Measurements from ENCODE around the gene ADAMTSL2. TPM values are rescaled to one million over a fixed set of nuclear protein-coding genes. Genes with fewer than 3 reads are reported as not detected.

The ADAMTSL2 gene
- total RNA-seq, 3 donors from 2014 or later, result 1.3 to 2.7 (median 1.5) TPM

DNA sequence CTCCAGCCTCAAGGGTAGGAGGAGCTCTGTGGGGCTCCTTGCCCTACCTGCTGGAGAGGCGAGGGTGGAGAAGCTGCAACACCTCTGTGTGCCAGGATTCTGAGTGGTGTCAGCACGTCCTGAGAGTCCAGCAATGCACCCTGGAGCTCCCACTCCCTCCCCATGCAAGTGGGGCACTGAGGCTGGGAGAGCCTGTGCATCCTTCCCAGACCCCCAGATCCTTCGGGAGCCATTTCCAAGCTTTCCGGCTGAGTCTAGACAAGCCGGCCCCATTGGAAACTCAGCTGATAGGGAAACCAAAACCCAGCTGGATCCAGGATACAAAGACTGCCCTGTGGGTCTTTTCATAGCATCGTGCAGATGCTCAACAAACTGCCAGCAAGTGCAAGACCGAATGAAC lies 72.9 kb downstream of the ADAMTSL2 start:
- Histone ChIP-seq H3K4me1 (ENCODE audit: low read depth) (no peaks in the 10 kb centered on the region), H3K36me3 (ENCODE audit: low read depth) (no peaks in the 10 kb centered on the region), H3K9me3 (no peaks in the 10 kb centered on the region), H3K4me3 (no peak overlapping the region)
- intact Hi-C loops (cut with DNase I, micrococcal nuclease), result no loop called here
- DNase-seq (no peak), ATAC-seq (no peak)
- TF ChIP-seq, protein P1, sequence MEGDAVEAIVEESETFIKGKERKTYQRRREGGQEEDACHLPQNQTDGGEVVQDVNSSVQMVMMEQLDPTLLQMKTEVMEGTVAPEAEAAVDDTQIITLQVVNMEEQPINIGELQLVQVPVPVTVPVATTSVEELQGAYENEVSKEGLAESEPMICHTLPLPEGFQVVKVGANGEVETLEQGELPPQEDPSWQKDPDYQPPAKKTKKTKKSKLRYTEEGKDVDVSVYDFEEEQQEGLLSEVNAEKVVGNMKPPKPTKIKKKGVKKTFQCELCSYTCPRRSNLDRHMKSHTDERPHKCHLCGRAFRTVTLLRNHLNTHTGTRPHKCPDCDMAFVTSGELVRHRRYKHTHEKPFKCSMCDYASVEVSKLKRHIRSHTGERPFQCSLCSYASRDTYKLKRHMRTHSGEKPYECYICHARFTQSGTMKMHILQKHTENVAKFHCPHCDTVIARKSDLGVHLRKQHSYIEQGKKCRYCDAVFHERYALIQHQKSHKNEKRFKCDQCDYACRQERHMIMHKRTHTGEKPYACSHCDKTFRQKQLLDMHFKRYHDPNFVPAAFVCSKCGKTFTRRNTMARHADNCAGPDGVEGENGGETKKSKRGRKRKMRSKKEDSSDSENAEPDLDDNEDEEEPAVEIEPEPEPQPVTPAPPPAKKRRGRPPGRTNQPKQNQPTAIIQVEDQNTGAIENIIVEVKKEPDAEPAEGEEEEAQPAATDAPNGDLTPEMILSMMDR (IDR thresholded peaks at IDR 0.05), result no peak

DNA sequence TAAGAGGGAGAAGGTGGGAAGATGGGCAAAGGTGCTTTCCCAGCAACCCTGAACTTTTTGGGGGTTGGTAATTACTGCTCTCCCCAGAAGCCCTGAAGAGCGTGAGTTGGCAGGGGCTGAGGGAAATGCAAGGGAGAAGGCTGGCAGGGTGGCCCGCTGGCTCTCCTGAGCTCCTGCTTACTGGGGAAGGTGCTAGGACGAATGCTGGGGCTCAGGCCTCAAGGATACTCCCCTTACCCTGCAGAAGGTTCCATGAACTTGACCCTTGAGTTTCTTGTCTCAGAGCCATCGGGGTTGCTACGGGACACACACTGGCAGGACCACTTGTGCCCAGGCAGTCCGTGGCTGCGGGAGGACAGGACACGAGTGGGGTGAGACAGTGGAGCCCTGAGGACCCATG lies 73.5 kb downstream of the ADAMTSL2 start:
- DNase-seq, result no peak
- TF ChIP-seq, protein P1 (IDR thresholded peaks at IDR 0.05), result no peak
- intact Hi-C loops (cut with DNase I, micrococcal nuclease), result no loop called here
- no peaks in the 10 kb centered on the region for H3K9me3 ChIP-seq
- no peak for ATAC-seq
- H3K4me3 ChIP-seq, result no peak overlapping the region
- no peaks in the 10 kb centered on the region for H3K36me3 ChIP-seq (ENCODE audit: low read depth)
- H3K4me1 ChIP-seq (ENCODE audit: low read depth), result no peaks in the 10 kb centered on the region

DNA sequence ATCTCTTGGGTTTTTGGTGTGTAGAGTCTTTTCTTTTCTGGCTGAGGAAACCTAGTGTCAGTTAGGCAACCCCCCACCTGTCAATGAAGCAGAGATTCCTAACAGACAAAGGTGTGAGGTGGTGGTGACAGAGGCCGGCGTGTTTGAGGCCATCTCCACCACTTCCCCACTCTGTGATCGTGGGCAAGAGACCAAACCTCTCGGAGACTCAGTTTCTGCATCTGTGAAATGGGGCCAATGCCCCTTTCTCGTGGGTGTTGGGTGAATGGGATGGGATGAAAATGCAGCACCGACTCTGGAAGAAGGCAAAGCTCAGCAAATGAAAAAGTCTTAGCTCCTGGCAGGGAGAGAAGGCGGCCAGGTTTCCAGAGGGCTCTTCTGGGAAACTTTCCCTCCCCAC lies 73.9 kb downstream of the ADAMTSL2 start:
- DNase-seq (no peak), ATAC-seq (no peak)
- Histone ChIP-seq H3K4me1 (ENCODE audit: low read depth) (no peaks in the 10 kb centered on the region), H3K36me3 (ENCODE audit: low read depth) (no peaks in the 10 kb centered on the region), H3K9me3 (no peaks in the 10 kb centered on the region), H3K4me3 (no peak overlapping the region)
- TF ChIP-seq, protein P1 (IDR thresholded peaks at IDR 0.05), result no peak
- intact Hi-C loops (cut with DNase I, micrococcal nuclease), result no loop called here

DNA sequence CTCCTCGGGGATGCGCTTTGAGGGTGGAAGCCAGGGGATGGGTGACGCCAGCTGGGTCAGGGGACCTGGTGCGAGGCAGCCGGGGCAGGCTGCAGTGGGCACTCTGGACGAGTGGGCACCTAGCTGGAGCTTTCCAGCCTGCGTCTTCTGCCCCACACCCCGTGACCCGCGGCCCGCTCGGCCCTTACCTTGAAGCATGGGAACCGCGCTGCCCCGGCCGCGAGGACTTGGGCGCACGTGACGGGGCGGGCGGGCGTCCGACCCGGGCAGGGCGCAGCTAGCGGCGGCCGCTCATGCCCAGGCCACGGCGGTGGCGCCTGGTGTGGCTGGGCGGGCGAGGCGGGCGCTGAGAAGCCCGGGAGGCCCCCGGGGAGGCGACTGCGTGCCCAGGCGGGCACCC lies 74.4 kb downstream of the ADAMTSL2 start:
- no peaks in the 10 kb centered on the region for H3K4me1 ChIP-seq (ENCODE audit: low read depth)
- TF ChIP-seq, protein P1 (IDR thresholded peaks at IDR 0.05), result no peak
- intact Hi-C loops (cut with DNase I, micrococcal nuclease), result no loop called here
- no peaks in the 10 kb centered on the region for H3K9me3 ChIP-seq
- H3K36me3 ChIP-seq (ENCODE audit: low read depth), result no peaks in the 10 kb centered on the region
- DNase-seq, result no peak
- H3K4me3 ChIP-seq, result no peak overlapping the region
- no peak for ATAC-seq

DNA sequence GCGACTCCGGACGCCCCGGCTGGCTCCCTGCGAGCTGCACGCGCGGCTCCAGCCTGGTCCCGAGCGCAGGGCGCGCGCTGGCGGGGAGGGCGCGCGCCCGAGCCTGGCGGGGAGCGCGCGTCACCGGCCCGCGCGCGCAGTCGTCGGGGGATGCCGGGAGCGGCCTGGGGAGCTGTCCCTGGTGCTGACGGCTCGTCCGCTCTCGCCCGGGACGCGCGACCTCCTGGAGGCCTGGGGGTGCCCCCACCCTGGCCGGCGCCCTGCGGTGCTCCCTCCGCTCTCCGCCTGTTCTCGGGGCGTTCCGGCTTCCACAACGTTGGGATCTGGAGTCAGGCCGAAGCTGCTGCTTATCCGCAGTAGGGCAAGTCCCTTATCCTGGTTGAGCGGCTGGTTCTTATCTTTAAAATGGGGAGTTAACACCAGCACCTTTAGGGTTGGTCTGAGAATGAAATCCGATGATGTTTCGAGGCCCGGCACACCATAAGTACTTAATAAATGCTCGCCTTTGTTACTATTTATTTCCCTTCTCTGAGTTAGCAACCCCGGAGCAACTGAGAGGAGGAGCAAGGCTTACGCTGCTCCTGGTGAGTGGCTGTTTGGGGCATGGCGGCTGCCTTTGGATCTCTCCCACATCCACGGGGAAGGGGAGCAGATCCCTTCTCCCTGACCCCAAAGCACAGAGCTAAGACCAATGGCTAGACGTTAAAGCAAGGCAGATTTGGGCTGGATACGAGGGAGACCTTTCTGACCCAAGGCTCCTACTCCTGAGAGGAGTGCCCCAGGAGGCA lies 75.0 kb downstream of the ADAMTSL2 start, which contains the start of gene FAM163B:
Gene FAM163B, minus strand, starts transcription at position 79 of the 788 bp plus-strand sequence. CDS start 29,166 bp downstream, outside the sequence.
- DNase-seq, result peak in 2 of 3 donors; percentile 27 to 54
- no peak within 1 kb of the TSS for H3K4me3 ChIP-seq

More for the DNA sequence above, 75.0 kb downstream of the ADAMTSL2 start, which contains the start of gene FAM163B:
- TF ChIP-seq, protein P1 (IDR thresholded peaks at IDR 0.05), result no peak
- H3K36me3 ChIP-seq (ENCODE audit: low read depth), result no peaks in the 10 kb centered on the region
- no peaks in the 10 kb centered on the region for H3K9me3 ChIP-seq
- H3K4me1 ChIP-seq (ENCODE audit: low read depth), result no peaks in the 10 kb centered on the region
- peak; percentile 87 for ATAC-seq
- intact Hi-C loops (cut with DNase I, micrococcal nuclease), result no loop called here
